T1000 (cell line): ENCODE data around the gene GMDS.

Experiments used
- DNase-seq: peaks from one replicate; lab custom pipeline; 2025; ENCODE audit warnings: mixed read lengths; lab: John Stamatoyannopoulos, UW

GMDS gene

DNA sequence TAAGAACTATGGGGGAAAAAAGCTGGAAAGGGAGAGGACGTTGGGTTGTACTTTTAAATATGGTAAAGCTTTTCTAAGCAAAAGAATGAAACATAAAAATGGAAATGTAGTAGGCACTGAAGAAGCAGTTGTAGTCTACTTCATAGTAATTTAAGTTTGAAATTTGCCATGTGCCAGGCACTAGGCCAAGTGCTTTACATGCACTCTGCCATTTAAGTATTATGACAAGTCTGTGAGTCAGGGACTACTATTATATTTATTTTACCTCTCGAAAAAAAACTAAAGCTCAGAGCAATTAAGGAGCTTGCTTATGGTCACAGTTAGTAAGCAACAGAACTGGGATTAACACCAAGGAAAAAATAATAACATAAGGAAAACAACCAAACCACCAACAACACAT lies 257.8 kb downstream of the GMDS start:
- DNase-seq = no peak

DNA sequence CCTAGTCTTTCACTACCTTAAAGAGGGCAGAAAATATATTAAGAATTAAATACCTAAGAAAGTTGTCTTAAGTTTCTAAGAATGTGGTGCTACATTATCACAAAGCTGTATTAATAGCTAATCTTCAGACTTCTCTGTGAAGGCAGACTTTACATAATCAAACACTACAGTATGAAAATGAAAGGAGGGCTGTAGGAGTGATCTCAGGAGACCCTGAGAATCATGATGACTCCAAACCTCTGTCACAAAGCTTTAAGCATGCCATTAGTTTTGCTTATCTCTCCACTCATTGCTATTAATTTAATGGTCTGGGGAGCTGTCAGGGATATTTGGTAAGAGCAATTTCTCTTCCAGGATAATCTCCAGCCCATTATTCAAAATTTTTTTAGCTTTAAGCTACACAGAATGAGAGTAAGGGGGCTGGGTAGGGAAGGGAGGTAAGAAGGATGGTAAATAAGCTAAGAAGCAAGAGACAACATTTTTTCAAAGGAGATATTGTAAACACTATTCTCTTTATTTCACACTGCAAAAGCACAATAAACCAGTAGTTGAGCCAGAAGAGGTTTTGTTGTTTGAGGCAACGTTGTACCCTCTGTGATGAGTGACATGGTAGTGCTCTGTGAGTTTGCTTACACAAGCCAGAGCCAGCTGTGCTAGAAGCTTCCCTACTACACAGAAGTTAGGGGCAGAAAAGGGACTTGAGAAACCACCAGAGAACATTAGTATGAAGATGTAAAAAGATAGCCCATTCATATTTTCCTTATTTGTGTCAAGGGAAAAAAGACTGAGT lies 258.8 kb downstream of the GMDS start:
- no peak for DNase-seq

DNA sequence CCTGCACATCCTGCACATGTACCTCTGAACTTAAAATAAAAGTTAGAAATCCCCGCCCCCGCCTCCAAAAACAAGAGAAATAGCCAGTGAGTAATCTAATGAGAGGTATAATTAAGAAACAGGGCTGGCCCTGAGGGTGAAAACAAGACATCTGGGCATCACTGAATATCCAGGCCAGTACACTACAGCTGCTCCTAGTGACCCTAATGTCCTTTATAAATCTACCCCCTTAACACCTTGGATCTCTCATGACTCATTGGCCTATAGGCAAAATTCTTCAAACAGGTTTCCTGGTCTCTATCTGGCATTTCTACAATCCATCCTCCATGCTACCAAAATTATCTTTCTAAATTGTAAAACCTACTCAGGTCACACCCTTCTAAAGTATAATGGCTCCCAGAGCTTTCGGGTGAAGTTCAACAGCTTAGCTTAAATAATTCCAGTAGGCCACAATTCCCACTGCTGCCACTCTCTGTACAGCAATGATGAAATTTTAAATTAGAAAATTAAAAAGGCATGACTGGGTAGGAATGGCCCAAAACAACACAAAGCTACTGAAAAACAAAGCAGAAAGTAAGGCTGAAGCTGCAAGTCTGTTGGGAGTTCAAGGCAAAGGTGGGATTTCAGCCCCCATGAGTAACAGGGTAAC lies 260.9 kb downstream of the GMDS start:
- no peak for DNase-seq

DNA sequence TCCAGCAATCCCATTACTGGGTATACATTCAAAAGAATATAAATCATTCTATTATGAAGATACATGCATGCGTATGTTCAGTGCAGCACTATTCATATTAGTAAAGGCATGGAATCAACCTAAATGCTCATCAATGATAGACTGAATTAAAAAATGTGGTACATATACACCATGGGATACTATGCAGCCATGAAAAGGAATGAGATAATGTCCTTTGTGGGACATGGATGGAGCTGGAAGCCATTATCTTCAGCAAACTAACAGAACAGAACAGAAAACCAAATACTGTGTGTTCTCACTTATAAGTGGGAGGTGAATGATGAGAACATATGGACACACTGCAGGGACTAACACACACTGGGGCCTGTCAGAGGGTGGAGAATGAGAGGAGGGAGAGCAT lies 261.6 kb downstream of the GMDS start:
- DNase-seq = no peak

DNA sequence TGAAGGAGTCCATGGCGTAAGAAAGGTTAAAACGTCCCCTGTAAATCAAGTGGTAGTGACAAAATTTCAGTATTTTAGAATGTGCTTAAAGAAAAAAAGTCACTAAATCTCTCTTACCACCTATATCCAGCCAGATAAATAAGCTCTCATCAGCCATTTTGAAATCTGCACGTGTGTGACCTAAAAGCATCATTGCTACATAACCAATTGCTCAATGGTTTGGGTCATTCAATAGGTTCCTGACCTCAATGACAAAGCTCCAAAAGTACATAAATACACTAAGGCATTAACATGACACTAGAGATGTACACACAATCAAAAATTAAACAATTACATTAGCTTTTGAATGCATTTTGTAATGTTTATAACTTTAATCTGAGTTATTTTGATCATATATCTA lies 272.4 kb downstream of the GMDS start:
- DNase-seq = no peak

DNA sequence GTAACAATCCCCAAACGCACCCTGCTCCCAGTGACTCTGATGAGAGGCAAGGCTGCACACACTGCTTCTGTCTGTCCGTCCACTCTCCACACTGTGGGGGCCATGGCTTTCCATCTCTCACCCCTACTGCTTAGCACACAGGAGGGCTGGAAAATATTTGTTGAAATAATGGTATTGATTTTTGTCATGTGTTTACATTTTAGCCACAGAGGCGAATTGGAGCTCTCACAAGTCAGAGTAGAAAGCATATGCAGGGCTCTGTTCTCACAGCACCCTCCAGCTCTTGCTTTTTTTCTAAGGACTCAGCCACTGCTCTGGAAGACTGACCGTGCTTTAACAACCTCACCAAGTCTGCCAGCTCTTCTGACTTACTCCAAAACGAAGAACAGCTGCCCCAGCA lies 273.8 kb downstream of the GMDS start:
- DNase-seq = no peak

DNA sequence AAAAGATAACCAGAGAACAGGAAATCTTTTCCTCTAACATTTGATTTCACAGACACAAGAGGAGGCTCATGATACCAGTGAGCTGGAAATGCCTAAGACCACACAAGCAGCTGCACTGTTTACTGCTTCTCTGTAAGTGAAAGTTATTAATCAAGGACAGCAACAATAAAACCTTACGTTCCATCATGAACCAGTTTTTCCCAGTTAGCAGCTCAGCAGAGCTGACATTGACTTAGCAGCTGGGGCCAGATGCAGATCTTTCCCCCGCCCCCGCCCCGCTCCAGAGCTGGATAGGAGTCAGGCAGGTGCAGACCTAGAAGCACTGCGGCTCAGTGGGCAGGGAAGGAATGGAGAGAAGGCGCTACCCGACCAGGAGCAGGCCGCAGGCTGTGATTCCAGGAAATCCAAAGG lies 275.2 kb downstream of the GMDS start:
- DNase-seq = no peak

DNA sequence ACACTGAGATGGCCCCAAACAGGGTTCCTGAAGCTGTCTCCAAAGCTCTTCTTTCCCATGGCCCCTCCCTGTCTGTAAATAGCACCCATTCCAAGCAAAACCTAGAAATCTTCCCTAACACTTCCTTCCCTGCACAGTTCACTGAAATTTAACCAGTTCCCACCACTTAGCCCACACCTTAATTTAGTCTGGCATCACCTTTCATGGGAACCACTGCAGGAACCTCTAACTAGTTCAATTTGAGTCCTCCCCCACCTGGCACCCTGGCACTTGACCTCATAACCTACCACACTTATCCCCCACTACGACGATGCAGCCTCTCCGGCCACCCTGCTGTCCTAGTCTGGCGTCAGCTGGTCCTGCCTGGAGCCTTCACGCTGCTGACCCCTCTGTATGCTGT lies 278.7 kb downstream of the GMDS start:
- DNase-seq = no peak

DNA sequence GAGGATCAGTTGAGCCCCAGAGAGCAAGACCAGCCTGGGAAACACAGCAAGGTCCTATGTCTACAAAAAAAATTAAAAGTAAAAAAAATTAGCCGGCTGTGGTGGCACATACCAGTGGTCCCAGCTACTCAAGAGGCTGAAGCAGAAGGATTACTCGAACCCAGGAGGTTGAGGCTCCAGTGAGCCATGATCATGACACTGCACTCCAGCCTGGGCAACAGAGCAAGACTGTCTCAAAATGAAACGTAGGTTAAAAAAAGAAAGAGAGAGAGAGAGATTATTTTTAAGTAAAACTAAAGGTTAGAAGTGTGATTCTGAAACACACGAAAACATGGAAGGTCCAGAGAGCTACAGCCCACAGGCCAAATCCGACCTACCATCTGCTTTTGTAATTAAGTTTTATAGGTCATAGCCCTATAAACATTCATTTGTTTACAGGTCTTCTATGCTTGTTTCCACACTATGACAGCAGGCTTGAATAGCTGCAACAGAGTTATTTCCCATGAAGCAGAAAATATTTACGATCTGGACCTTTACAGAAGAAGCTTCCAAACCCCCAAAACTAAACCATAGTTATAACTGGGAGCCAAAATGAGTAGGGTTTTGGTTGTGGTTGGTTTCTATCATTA lies 279.7 kb downstream of the GMDS start:
- no peak for DNase-seq

DNA sequence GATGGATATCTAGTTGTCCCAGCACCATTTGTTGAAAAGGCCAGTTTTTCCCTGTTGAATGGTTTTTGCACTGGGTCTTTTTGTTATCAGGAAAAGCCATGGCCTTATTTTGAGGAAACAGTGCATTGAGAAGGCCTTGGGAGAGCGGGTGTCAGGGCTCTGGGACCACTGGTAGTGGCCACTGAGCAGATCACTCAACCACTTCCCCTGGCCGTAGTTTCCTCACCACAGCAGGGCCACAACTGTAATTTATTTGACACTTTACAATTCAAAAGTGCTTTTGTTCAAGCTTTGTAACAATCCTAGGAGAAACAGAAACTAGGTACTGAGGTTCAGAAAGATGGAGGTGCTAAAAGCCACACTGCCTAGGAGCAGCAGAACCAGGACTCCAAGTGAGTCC lies 281.8 kb downstream of the GMDS start:
- DNase-seq = no peak

DNA sequence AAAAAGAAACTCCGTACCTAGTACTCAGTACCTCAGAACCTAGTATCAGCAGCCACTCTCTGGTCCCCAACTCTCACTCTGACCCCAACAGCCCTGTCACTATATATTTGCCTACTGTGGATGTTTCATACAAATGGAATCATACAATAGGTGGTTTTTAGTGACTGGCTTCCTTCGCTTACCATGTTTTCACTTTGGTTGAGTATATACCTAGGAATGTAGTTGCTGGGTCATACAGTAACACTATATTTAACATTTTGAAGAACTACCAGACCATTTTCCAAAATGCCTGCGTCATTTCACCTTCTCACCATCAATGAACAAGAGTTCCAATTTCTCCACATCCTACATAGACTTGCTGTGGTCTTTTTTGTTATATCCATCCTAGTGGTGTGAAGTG lies 283.2 kb downstream of the GMDS start:
- DNase-seq = no peak

DNA sequence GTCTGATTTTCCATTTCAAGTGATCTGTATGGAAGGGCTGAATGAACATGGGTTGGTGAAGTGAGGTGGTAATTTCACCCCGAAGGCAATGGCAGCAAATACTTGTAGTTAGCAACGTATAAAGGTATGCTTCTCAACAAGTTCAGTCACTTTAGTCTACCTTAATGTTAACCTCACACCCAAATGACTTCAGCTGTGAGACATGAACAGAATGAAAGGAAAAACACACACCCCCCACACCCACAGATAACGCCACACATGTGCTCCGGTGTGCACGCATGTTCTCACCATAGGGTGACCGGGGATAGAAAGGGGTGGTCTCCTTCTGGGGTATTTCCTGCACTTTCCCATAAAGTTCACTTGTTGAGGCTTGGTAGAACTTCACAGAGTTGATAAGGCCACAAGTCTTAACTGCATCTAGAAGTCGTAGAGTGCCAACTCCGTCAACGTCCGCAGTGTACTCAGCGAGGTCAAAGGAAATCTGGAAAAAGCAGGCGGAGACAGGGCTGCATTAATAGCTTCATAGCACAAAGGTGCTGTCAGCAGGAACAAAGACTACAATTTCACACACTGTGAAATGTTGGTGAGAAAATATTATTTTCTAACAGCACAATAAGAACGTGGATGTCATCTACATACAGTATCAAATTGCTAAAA lies 284.8 kb downstream of the GMDS start:
- no peak for DNase-seq

DNA sequence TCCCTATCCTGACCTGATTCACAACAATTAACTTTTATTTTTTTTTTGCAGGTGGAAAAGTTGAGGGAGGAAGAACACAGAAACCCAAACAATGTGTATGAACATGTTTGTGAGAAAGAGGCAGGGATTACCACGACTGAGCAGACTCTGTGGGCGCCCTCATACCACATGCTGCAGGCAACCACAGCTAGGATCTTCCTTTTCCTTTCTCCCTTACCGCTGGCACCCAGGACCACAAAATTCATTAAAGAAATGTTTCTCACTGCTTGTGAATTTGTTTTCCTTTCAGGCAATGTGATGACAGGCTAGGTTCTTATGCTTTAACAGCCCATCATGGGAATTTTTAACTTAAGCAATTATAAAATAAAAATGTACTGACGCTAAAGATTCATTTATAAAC lies 287.1 kb downstream of the GMDS start:
- DNase-seq = no peak

DNA sequence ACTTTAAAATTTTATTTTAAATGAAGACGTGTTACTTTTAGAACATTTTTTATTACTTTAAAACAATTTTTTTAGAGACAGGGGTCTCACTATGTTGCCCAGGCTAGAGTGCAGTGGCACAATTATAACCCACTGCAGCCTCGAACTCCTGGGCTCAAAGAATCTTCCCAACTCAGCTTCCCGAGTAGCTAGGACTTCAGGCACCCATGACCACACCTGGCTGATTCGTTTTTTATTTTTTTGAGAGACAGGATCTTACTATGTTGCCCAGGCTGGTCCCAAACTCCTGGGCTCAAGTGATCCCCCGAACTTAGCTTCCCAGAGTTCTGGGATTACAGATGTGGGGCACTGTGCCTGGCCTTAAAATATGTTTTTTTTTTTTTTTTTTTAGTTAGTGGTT lies 287.7 kb downstream of the GMDS start:
- DNase-seq = no peak

DNA sequence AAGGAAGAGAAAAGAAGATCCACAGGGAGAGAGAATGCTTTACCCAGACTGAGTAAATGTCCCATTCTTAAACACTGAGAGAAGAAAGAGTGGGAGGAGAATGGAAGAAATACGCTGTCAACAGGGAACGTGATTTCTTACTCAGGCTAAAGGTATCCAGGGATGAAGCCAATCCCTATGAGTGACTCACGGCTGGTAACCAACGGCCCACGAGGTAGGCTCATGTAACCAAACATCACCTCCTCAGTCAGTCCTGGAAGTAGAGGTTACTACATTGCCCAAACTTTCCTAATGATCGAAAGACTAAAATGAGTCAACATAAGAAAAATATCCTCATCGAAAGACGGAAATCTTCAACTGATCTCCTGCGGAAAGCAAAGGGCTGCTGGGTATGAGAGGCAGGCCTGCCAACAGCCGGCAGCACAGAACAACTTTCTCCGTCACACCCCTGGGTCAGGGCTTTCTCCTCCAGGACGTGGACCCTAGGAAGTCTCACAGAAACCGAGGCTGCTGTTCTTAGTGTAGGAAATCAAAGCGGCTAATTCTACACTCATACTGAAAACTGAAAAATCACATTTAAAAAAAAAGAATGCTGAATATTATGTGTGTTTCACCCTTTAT lies 292.6 kb downstream of the GMDS start:
- DNase-seq = peak; percentile 78

DNA sequence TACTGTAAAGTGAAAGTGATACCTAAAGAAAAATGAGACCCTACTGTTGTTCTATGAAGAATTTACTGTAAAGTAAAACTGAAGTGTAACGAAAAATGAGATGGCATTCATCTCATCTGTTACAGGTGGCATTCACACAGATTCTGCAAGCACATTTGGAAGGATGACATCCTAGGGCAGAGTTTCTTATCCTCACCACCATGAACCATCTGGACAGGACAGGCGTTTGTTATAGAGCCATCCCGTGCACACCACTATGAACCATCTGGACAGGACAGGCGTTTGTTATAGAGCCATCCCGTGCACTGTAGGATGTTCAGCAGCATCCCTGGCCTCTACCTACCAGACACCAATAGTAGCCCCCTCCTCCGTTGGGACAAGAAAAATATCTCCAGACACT lies 294.8 kb downstream of the GMDS start:
- no peak for DNase-seq

DNA sequence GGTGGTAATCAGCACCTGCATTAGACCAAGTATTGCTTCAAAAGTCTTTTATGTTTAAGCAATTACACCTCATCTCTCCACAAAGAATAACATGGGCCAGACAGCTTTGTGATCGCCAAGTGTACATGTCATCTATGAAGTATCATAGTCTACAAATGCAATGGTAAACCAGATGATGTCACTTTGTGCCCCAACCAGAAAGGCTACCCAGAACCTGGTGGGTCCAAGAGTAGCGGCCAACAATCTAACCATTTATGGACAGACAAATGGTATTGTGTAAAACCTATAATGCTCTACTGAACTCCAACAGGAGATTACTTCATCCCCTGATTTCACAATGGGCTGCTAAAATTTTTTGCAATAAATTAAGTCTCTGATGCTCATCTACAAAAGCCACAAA lies 295.9 kb downstream of the GMDS start:
- no peak for DNase-seq

DNA sequence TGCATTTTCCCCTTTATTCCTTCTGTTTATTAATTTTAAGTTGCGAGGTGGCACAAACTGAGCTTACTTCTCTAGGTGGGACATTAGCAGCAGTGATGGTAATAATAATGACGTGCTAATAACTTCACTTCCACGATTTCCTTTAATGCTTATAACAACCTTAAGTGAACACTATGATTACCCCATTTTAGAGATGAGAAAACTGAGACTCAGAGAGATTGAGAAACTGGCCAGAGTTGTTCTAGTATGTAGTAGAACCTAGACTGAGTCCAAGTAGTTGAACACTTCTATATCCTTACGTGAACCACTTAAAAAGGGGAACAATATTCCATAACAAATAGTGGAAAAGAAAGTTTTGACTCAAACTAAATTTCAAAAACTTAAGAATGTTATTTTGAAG lies 297.5 kb downstream of the GMDS start:
- DNase-seq = no peak

DNA sequence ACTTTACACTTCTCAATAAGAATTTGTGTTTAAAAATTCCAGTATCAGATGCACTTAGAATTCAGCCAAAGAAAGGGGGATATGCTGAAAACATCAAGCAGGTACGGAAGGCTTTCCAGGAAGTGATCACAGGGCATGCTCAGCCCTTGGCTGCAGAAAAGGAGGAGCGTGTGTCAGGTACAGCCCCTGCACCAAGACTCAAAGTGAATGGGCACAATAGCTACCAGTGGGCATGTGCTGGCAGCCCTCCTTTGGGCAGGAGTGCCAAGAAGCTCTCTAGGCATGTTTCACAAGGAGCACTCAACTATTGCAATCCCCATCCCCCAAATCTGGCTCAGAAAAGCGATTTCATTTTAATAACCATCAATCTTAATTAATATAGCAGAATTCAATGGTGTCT lies 298.8 kb downstream of the GMDS start:
- no peak for DNase-seq

DNA sequence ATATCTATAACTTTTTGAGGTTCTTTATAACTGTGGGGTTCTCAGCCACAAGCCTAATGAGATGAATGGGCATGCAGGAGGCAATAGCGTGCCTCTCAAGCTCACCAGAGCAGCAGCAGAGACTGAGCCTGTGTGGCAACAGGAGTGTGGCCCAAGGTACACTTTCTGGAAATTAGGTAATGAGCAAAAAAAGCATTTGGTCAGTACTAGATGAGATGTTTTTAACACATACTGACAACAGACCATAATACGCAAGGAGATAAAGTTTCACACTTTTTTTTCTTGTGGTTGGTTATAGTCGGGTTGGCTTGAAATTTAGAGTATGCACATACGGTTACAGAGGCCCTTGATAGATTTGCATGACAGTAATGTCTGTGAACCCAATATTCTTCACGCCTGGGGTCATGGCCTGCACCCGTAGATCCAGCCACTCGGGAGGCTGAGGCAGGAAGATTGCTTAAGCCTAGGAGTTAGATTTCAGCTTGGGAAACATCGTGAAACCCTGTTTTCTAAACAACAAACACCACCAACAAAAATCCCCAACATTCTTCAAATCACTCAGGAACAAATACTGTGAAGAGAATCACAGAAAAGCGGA lies 300.1 kb downstream of the GMDS start:
- DNase-seq = no peak

DNA sequence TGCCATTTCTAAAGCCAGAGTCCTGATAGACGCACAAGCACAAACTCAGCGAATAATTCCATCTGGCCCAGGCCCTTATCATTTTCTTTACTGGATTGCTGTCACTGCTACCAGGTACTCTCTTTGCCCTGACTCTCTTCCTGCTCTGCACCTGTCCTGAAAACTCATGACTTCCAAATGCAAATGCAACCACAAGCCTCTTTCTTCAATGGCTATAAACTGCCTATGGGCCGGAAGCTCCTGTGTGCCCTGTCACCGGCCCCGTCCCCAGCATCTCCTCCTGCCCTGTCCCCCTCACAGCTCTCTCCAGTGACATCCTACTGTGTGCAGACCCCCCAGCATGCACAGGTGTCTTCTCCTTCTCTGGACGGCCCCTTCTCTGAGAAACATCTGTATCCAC lies 302.6 kb downstream of the GMDS start:
- DNase-seq = no peak

DNA sequence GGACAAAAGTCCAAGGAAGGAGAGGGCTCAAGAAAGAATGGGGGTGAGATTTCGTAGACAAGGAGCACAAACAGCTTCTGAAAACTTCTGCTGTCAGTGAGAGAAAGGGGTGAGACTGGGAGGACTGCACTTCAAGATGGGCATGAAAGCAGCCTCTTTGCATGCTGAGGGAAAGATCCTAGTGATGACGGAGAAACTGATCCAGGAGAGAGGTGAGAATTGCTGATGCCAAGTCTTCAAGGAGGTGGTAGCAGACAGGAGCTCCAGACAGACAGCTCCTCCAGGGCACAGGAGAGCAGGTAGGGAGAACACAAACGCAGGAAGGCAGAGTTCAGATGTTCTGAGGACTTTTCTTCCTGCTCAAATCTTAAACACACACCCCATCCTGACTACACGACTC lies 303.9 kb downstream of the GMDS start:
- no peak for DNase-seq
